Thyroid gland (tissue), 4 donors: ENCODE results near the gene TFDP2. TPM values are rescaled to one million over a fixed set of nuclear protein-coding genes. Genes with fewer than 3 reads are reported as not detected.
"Not testable (repeated sequence)": the region's sequence is repeated elsewhere in the genome, so short reads cannot be mapped to it uniquely, and the experiment has no call there.

Experiments
- DNase-seq, 2 donors: peaks; one replicate each; pipeline ENCODE4 v3.0.0-alpha.2; 2019
- H3K27ac ChIP-seq, 3 donors: fragments of 200-600 bp; sonication (generic); 1 replicate in 2 of 3; 2 replicates in 1 of 3; pipeline ENCODE4 v1.5.1; 2016 to 2019; ENCODE audit warnings: mild to moderate bottlenecking in 1 of 3, moderate library complexity in 1 of 3
- H3K27me3 ChIP-seq: fragments of 200-600 bp; sonication (generic); one replicate; pipeline ENCODE4 v1.5.1; 2019
- H3K36me3 ChIP-seq, 2 donors: fragments of 200-600 bp; sonication (generic); one replicate each; pipeline ENCODE4 v1.5.1; 2016 to 2019
- H3K4me1 ChIP-seq, 2 donors: fragments of 200-600 bp; sonication (generic); one replicate each; pipeline ENCODE4 v1.5.1; 2017 to 2019
- H3K4me3 ChIP-seq, 3 donors: fragments of 200-600 bp; sonication (generic); replicated peaks in 1 of 3; 1 replicate in 2 of 3; 2 replicates in 1 of 3; pipeline ENCODE4 v1.5.1; 2016; ENCODE audit warnings: mild to moderate bottlenecking in 1 of 3
- H3K9me3 ChIP-seq: fragments of 200-600 bp; sonication (generic); one replicate; pipeline ENCODE4 v1.5.1; 2017
- POLR2A ChIP-seq, 2 donors: fragments of 450-650 bp; IDR thresholded peaks; one replicate each; pipeline ENCODE4 v1.6.1; 2017; ENCODE audit warnings: antibody characterized with exemption in 2 of 2, mild to moderate bottlenecking in 2 of 2, moderate library complexity in 1 of 2
- WGBS, 2 donors: methylation state at CpG; one replicate each; pipeline ENCODE4 v1.1.5; 2017; 5-methylcytosine and 5-hydroxymethylcytosine counted together
- intact Hi-C: fragments of 100-400 bp; cut with DNase I; formaldehyde crosslinking; loops from one replicate; pipeline ENCODE4 v1.15.1; 2023
- total RNA-seq, 4 donors: library from RNA; depleted of rRNA; stranded (reverse); fragments of >200 nt; gene quantifications; one replicate each; pipeline ENCODE4 v1.2.3, GENCODE V29; 2016
- TF ChIP-seq, protein P1 (sequence below), 6 experiments: fragments of 200-600 bp in 3 of 6; fragments of 450-650 bp in 3 of 6; sonication (generic) in 3 of 6; IDR thresholded peaks; one replicate each; pipeline ENCODE4 v1.5.1; 2016 to 2019; ENCODE audit warnings: antibody characterized with exemption in 6 of 6, mild to moderate bottlenecking in 2 of 6, inconsistent platforms in 1 of 6, moderate library complexity in 1 of 6

Gene TFDP2
- total RNA-seq, 4 donors from 2014 or later = 67.7 to 174 (median 122) TPM

GRCh38 chr3:142013326-142013980 is 135.9 kb downstream of the TFDP2 start:
- no peak for TF ChIP-seq POLR2A (IDR thresholded peaks at IDR 0.05)
- TF ChIP-seq, protein P1, sequence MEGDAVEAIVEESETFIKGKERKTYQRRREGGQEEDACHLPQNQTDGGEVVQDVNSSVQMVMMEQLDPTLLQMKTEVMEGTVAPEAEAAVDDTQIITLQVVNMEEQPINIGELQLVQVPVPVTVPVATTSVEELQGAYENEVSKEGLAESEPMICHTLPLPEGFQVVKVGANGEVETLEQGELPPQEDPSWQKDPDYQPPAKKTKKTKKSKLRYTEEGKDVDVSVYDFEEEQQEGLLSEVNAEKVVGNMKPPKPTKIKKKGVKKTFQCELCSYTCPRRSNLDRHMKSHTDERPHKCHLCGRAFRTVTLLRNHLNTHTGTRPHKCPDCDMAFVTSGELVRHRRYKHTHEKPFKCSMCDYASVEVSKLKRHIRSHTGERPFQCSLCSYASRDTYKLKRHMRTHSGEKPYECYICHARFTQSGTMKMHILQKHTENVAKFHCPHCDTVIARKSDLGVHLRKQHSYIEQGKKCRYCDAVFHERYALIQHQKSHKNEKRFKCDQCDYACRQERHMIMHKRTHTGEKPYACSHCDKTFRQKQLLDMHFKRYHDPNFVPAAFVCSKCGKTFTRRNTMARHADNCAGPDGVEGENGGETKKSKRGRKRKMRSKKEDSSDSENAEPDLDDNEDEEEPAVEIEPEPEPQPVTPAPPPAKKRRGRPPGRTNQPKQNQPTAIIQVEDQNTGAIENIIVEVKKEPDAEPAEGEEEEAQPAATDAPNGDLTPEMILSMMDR (IDR thresholded peaks at IDR 0.05) = no peak
- Histone ChIP-seq H3K9me3 (no peaks in the 10 kb centered on the region), H3K27ac (no peak overlapping the region), H3K36me3 (no peaks in the 10 kb centered on the region), H3K27me3 (no peaks in the 10 kb centered on the region), H3K4me1 (peaks cover 0 to 6% of the 10 kb centered on the region in 2 donors), H3K4me3 (no peak overlapping the region)
- intact Hi-C loops = no loop called here
- no peak for DNase-seq
- 61 to 63% methylated on average over 2 of the region's 2 CpGs for WGBS, 2 donors

DNA sequence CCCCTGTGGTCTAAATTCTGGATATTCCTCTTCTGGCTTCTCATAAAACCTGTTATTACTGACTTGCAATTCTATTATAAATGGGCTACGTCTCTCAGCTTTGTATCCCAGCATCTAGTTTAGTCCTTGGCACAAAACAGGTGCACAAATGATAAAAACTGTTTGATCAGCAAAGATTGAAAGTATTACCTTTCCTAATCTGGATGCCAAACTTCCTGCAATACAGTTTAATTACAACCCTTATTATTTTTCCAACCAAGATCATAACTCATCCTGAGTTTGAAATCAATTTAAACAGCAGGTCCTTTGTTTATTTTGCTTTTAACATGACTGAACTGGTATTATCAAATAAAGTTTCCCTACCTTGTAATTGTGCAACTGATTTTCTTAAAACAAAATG is 140.3 kb downstream of the TFDP2 start:
- TF ChIP-seq POLR2A (IDR thresholded peaks at IDR 0.05) = no peak
- TF ChIP-seq, protein P1 (IDR thresholded peaks at IDR 0.05) = no peak
- Histone ChIP-seq H3K27ac (no peak overlapping the region), H3K4me3 (no peak overlapping the region), H3K4me1 (peaks cover 0 to 6% of the 10 kb centered on the region in 2 donors), H3K9me3 (no peaks in the 10 kb centered on the region), H3K27me3 (no peaks in the 10 kb centered on the region), H3K36me3 (no peaks in the 10 kb centered on the region)
- intact Hi-C loops = no loop called here
- no peak for DNase-seq
- 93 to 98% methylated on average over 1 of the region's 1 CpG for WGBS, 2 donors

GRCh38 chr3:142007710-142008399 is 141.5 kb downstream of the TFDP2 start:
- Histone ChIP-seq H3K36me3 (no peaks in the 10 kb centered on the region), H3K4me1 (no peaks in the 10 kb centered on the region), H3K27me3 (no peaks in the 10 kb centered on the region), H3K27ac (no peak overlapping the region), H3K9me3 (no peaks in the 10 kb centered on the region), H3K4me3 (no peak overlapping the region)
- intact Hi-C loops = no loop called here
- 87 to 91% methylated on average over 8 of the region's 8 CpGs for WGBS, 2 donors
- DNase-seq = no peak
- TF ChIP-seq, protein P1 (IDR thresholded peaks at IDR 0.05) = no peak
- TF ChIP-seq POLR2A (IDR thresholded peaks at IDR 0.05) = no peak

- H3K9me3 ChIP-seq, H3K27ac ChIP-seq, H3K36me3 ChIP-seq, DNase-seq, H3K4me3 ChIP-seq, intact Hi-C loops, H3K27me3 ChIP-seq, H3K4me1 ChIP-seq: not testable (repeated sequence)
- WGBS, 2 donors = 96% methylated on average over 7 of the region's 7 CpGs
These were observed 144.4 kb downstream of the TFDP2 start for GRCh38 chr3:142004957-142005356.

- DNase-seq = no peak
- no peaks in the 10 kb centered on the region for H3K36me3 ChIP-seq
- no peak overlapping the region for H3K4me3 ChIP-seq
- intact Hi-C loops = no loop called here
- H3K9me3 ChIP-seq = no peaks in the 10 kb centered on the region
- no peaks in the 10 kb centered on the region for H3K4me1 ChIP-seq
- no peaks in the 10 kb centered on the region for H3K27me3 ChIP-seq
- TF ChIP-seq POLR2A (IDR thresholded peaks at IDR 0.05) = no peak
- TF ChIP-seq, protein P1 (IDR thresholded peaks at IDR 0.05) = no peak
- H3K27ac ChIP-seq = no peak overlapping the region
These were observed 145.3 kb downstream of the TFDP2 start for GRCh38 chr3:142004025-142004424.
